Muscle of leg (tissue), 11 donors: ENCODE data around the gene FBXL17. TPM values are rescaled to one million over a fixed set of nuclear protein-coding genes. Genes with fewer than 3 reads are reported as not detected.

ENCODE experiments used
- DNase-seq: peaks from one replicate; pipeline ENCODE4 v3.0.0; 2013
- H3K27ac ChIP-seq: one replicate; pipeline ENCODE4 v1.5.1; 2013; ENCODE audit warnings: mild to moderate bottlenecking, low read length, control low read depth
- H3K27me3 ChIP-seq: one replicate; pipeline ENCODE4 v1.6.1; 2013; ENCODE audit warnings: low read length; ENCODE audit not compliant: control insufficient read depth, insufficient read depth
- H3K36me3 ChIP-seq: one replicate; pipeline ENCODE4 v1.6.1; 2013; ENCODE audit warnings: low read length; ENCODE audit not compliant: control insufficient read depth, insufficient read depth
- H3K4me1 ChIP-seq: one replicate; pipeline ENCODE4 v1.6.1; 2013; ENCODE audit warnings: low read length; ENCODE audit not compliant: control insufficient read depth, insufficient read depth
- H3K4me3 ChIP-seq: one replicate; pipeline ENCODE4 v1.5.1; 2013; ENCODE audit warnings: low read length, control low read depth
- H3K9me3 ChIP-seq: replicated peaks from 2 replicates; pipeline ENCODE4 v1.6.1; 2013; ENCODE audit warnings: low read depth, low read length; ENCODE audit not compliant: control insufficient read depth
- WGBS: methylation state at CpG from one replicate; pipeline ENCODE4 v1.1.5; 2013; ENCODE audit warnings: missing lambda C conversion rate; ENCODE audit not compliant: insufficient coverage; 5-methylcytosine and 5-hydroxymethylcytosine counted together
- polyA plus RNA-seq, 8 donors: library from polyadenylated mRNA; unstranded; fragments of 120-200 nt; gene quantifications; one replicate each; pipeline versions ENCODE4 v1.2.1 to v1.2.3, GENCODE V29; 2013; ENCODE audit warnings: inconsistent platforms in 1 of 8, low replicate concordance in 1 of 8; ENCODE audit not compliant: insufficient read length in 8 of 8, insufficient read depth in 1 of 8
- total RNA-seq: library from RNA; stranded (reverse); fragments of 120-200 nt; gene quantifications from one replicate; pipeline ENCODE4 v1.2.4, GENCODE V29; 2013

FBXL17 gene
- total and polyA plus RNA-seq, 9 donors = 14.6 to 23.7 (median 19.4) TPM

- H3K36me3 ChIP-seq = no peaks in the 10 kb centered on the region
- WGBS = 100% methylated on average over 1 of the region's 6 CpGs
- DNase-seq = no peak
- no peak overlapping the region for H3K27ac ChIP-seq
- H3K9me3 ChIP-seq = peaks cover 3% of the 10 kb centered on the region
- H3K27me3 ChIP-seq = no peaks in the 10 kb centered on the region
- no peaks in the 10 kb centered on the region for H3K4me1 ChIP-seq
- no peak overlapping the region for H3K4me3 ChIP-seq
Measured at GRCh38 chr5:107826311-107827000, 555.4 kb downstream of the FBXL17 start.

- peak; percentile 64 for DNase-seq
- H3K4me1 ChIP-seq = no peaks in the 10 kb centered on the region
- H3K4me3 ChIP-seq = no peak overlapping the region
- no CpG with 5 or more reads among the region's 1 CpG for WGBS
- H3K27me3 ChIP-seq = no peaks in the 10 kb centered on the region
- H3K9me3 ChIP-seq = peaks cover 3% of the 10 kb centered on the region
- no peak overlapping the region for H3K27ac ChIP-seq
- no peaks in the 10 kb centered on the region for H3K36me3 ChIP-seq
Measured at GRCh38 chr5:107824821-107825220, 557.1 kb downstream of the FBXL17 start.

- WGBS = 100% methylated on average over 1 of the region's 3 CpGs
- no peaks in the 10 kb centered on the region for H3K27me3 ChIP-seq
Measured at GRCh38 chr5:107821288-107821687, 560.6 kb downstream of the FBXL17 start.

GRCh38 chr5:107820429-107820828 lies 561.5 kb downstream of the FBXL17 start:
- DNase-seq = no peak
- Histone ChIP-seq H3K4me3 (no peak overlapping the region), H3K27ac (no peak overlapping the region), H3K36me3 (no peaks in the 10 kb centered on the region), H3K9me3 (peaks cover 3% of the 10 kb centered on the region), H3K4me1 (no peaks in the 10 kb centered on the region), H3K27me3 (no peaks in the 10 kb centered on the region)
- no CpG with 5 or more reads among the region's 4 CpGs for WGBS

More at GRCh38 chr5:107821288-107821687, 560.6 kb downstream of the FBXL17 start:
- Histone ChIP-seq H3K4me1 (no peaks in the 10 kb centered on the region), H3K36me3 (no peaks in the 10 kb centered on the region), H3K27ac (no peak overlapping the region), H3K4me3 (no peak overlapping the region), H3K9me3 (peaks cover 3% of the 10 kb centered on the region)
- DNase-seq = no peak

GRCh38 chr5:107817951-107818350 lies 563.9 kb downstream of the FBXL17 start:
- Histone ChIP-seq H3K27ac (no peak overlapping the region), H3K27me3 (no peaks in the 10 kb centered on the region), H3K4me3 (no peak overlapping the region), H3K9me3 (peaks cover 3% of the 10 kb centered on the region), H3K4me1 (no peaks in the 10 kb centered on the region), H3K36me3 (no peaks in the 10 kb centered on the region)
- no peak for DNase-seq
- WGBS = no CpG with 5 or more reads among the region's 2 CpGs

GRCh38 chr5:107817436-107817835 lies 564.5 kb downstream of the FBXL17 start:
- H3K4me3 ChIP-seq = no peak overlapping the region
- H3K27ac ChIP-seq = no peak overlapping the region
- no peaks in the 10 kb centered on the region for H3K36me3 ChIP-seq
- peaks cover 3% of the 10 kb centered on the region for H3K9me3 ChIP-seq
- no CpG with 5 or more reads among the region's 3 CpGs for WGBS
- no peaks in the 10 kb centered on the region for H3K27me3 ChIP-seq
- H3K4me1 ChIP-seq = peaks cover 4% of the 10 kb centered on the region
- DNase-seq = no peak

GRCh38 chr5:107815109-107815508 lies 566.8 kb downstream of the FBXL17 start:
- no peak for DNase-seq
- H3K27me3 ChIP-seq = no peaks in the 10 kb centered on the region
- H3K4me1 ChIP-seq = peaks cover 9% of the 10 kb centered on the region
- H3K27ac ChIP-seq = no peak overlapping the region
- H3K36me3 ChIP-seq = no peaks in the 10 kb centered on the region
- no peak overlapping the region for H3K4me3 ChIP-seq
- no peaks in the 10 kb centered on the region for H3K9me3 ChIP-seq
- 77% methylated on average over 6 of the region's 10 CpGs for WGBS

- WGBS = 90% methylated on average over 3 of the region's 7 CpGs
- H3K9me3 ChIP-seq = no peaks in the 10 kb centered on the region
- no peaks in the 10 kb centered on the region for H3K36me3 ChIP-seq
- no peak for DNase-seq
- no peaks in the 10 kb centered on the region for H3K27me3 ChIP-seq
- no peak overlapping the region for H3K27ac ChIP-seq
- H3K4me1 ChIP-seq = peaks cover 9% of the 10 kb centered on the region
- no peak overlapping the region for H3K4me3 ChIP-seq
Measured at GRCh38 chr5:107814183-107814827, 567.6 kb downstream of the FBXL17 start.

- Histone ChIP-seq H3K27me3 (no peaks in the 10 kb centered on the region), H3K4me1 (peaks cover 12% of the 10 kb centered on the region), H3K36me3 (no peaks in the 10 kb centered on the region), H3K9me3 (no peaks in the 10 kb centered on the region), H3K27ac (no peak overlapping the region), H3K4me3 (no peak overlapping the region)
- DNase-seq = no peak
- WGBS = 88% methylated on average over 2 of the region's 4 CpGs
Measured at GRCh38 chr5:107813559-107813958, 568.3 kb downstream of the FBXL17 start.

GRCh38 chr5:107812570-107813141 lies 569.2 kb downstream of the FBXL17 start:
- H3K27me3 ChIP-seq = no peaks in the 10 kb centered on the region
- no peaks in the 10 kb centered on the region for H3K36me3 ChIP-seq
- WGBS = 66% methylated on average over 4 of the region's 8 CpGs
- H3K9me3 ChIP-seq = no peaks in the 10 kb centered on the region
- H3K4me3 ChIP-seq = no peak overlapping the region
- peak overlapping the region; percentile 86 for H3K27ac ChIP-seq
- DNase-seq = peak; percentile 74
- peaks cover 12% of the 10 kb centered on the region for H3K4me1 ChIP-seq
